ENCODE data around the gene NELL1.
"Not testable (repeated sequence)": the region's sequence is repeated elsewhere in the genome, so short reads cannot be mapped to it uniquely, and the experiment has no call there.

The NELL1 gene

GRCh38 chr11:21132146-21132720, 462.8 kb downstream of the NELL1 start:
- no peak overlapping the region for H3K4me3 ChIP-seq (replicated peaks in 1 of 2; ENCODE audit: low read depth in 2 of 2, low read length in 2 of 2)
- no peak for DNase-seq (ENCODE audit: low read depth in 2 of 2)
- TF ChIP-seq CTCF (IDR thresholded peaks at IDR 0.05; ENCODE audit: low read depth, low read length), result no peak

DNA sequence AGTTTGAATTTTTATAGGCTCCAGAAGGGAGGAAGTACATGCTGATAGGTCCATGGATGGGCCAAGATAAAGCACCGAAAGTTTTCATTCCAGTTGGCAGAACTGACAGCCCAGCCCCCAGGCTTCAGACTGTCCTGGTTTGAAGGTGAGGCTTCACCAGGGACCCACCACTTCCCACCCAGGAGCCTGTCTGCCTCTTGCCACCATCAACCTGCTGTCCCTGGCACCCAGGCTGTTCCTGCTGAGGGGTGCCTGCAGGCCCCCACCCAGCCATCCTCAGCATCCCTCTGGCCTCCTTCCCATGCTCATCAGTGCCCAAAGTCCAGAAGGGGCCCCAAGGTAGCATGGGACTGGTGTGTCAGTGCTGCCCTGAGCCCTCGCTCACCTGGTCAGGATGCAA, 463.9 kb downstream of the NELL1 start:
- no peak overlapping the region for H3K4me3 ChIP-seq (replicated peaks in 1 of 2; ENCODE audit: low read depth in 2 of 2, low read length in 2 of 2)
- TF ChIP-seq CTCF (IDR thresholded peaks at IDR 0.05; ENCODE audit: low read depth, low read length), result no peak
- no peak for DNase-seq (ENCODE audit: low read depth in 2 of 2)

- DNase-seq (ENCODE audit: low read depth in 2 of 2), result no peak
- H3K4me3 ChIP-seq (replicated peaks in 1 of 2; ENCODE audit: low read depth in 2 of 2, low read length in 2 of 2), result no peak overlapping the region
- TF ChIP-seq CTCF (IDR thresholded peaks at IDR 0.05; ENCODE audit: low read depth, low read length), result no peak
These were observed 464.3 kb downstream of the NELL1 start for GRCh38 chr11:21133722-21134121.

DNA sequence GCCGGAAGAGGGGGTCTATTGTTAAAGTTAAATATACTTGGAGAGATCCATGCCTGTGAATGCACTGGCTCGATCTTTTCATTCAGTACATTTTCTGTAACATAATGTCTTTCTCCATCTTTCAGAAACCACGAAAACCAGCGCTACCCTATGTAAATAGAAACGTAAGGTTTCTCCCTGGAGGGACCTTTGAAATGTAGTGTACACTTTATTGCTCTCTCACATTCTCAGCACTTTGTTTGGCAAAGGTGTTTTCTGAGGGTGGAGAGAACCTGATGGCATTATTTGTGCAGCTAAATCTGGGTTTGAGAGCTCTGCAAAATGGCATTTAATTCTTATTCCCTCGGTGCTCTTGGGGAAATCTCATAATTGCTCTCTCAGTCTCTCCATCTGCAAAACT, 468.4 kb downstream of the NELL1 start:
- DNase-seq (ENCODE audit: low read depth in 2 of 2), result no peak
- TF ChIP-seq CTCF (IDR thresholded peaks at IDR 0.05; ENCODE audit: low read depth, low read length), result no peak
- no peak overlapping the region for H3K4me3 ChIP-seq (replicated peaks in 1 of 2; ENCODE audit: low read depth in 2 of 2, low read length in 2 of 2)

GRCh38 chr11:21141557-21141956, 472.2 kb downstream of the NELL1 start:
- not testable (repeated sequence) for DNase-seq (ENCODE audit: low read depth in 2 of 2); H3K4me3 ChIP-seq (replicated peaks in 1 of 2; ENCODE audit: low read depth in 2 of 2, low read length in 2 of 2)

GRCh38 chr11:21142007-21142406, 472.6 kb downstream of the NELL1 start:
- H3K4me3 ChIP-seq (replicated peaks in 1 of 2; ENCODE audit: low read depth in 2 of 2, low read length in 2 of 2), result no peak overlapping the region
- TF ChIP-seq CTCF (IDR thresholded peaks at IDR 0.05; ENCODE audit: low read depth, low read length), result no peak
- DNase-seq (ENCODE audit: low read depth in 2 of 2), result no peak

- DNase-seq (ENCODE audit: low read depth in 2 of 2), result no peak
- no peak for TF ChIP-seq CTCF (IDR thresholded peaks at IDR 0.05; ENCODE audit: low read depth, low read length)
- no peak overlapping the region for H3K4me3 ChIP-seq (replicated peaks in 1 of 2; ENCODE audit: low read depth in 2 of 2, low read length in 2 of 2)
These were observed 475.1 kb downstream of the NELL1 start for GRCh38 chr11:21144531-21144930.

Data from cardiac fibroblast (primary cell).